Peyer's patch (tissue), 4 donors: ENCODE measurements around the gene KCP. TPM values are rescaled to one million over a fixed set of nuclear protein-coding genes. Genes with fewer than 3 reads are reported as not detected.

Experiments
- DNase-seq, 3 donors: peaks; one replicate each; pipeline ENCODE4 v3.0.0-alpha.2; 2017 to 2019
- H3K27ac ChIP-seq, 4 donors: fragments of 200-600 bp; sonication (generic); one replicate each; pipeline ENCODE4 v1.5.1; 2016 to 2019
- H3K27me3 ChIP-seq, 2 donors: fragments of 200-600 bp; sonication (generic); one replicate each; pipeline ENCODE4 v1.5.1; 2019
- H3K36me3 ChIP-seq, 3 donors: fragments of 200-600 bp; sonication (generic); one replicate each; pipeline ENCODE4 v1.5.1; 2016 to 2019
- H3K4me1 ChIP-seq, 4 donors: fragments of 200-600 bp; sonication (generic); one replicate each; pipeline ENCODE4 v1.5.1; 2016 to 2019
- H3K4me3 ChIP-seq, 4 donors: fragments of 200-600 bp; sonication (generic); 1 replicate in 3 of 4; 2 replicates in 1 of 4; pipeline ENCODE4 v1.5.1; 2016 to 2019; ENCODE audit warnings: mild to moderate bottlenecking in 1 of 4
- H3K9me3 ChIP-seq, 4 donors: fragments of 200-600 bp; sonication (generic); one replicate each; pipeline ENCODE4 v1.5.1; 2016 to 2019; ENCODE audit warnings: mild to moderate bottlenecking in 1 of 4
- CTCF ChIP-seq, 6 experiments: fragments of 450-650 bp in 4 of 6; fragments of 200-600 bp in 2 of 6; sonication (generic) in 1 of 6; IDR thresholded peaks; one replicate each; pipeline ENCODE4 v1.5.1; 2017 to 2019; ENCODE audit warnings: antibody characterized with exemption in 6 of 6, mild to moderate bottlenecking in 3 of 6, moderate library complexity in 1 of 6
- POLR2A ChIP-seq, 2 donors: fragments of 450-650 bp; IDR thresholded peaks; one replicate each; pipeline ENCODE4 v1.5.1; 2017; ENCODE audit warnings: antibody characterized with exemption in 2 of 2, mild to moderate bottlenecking in 2 of 2, moderate library complexity in 2 of 2
- total RNA-seq, 4 donors: library from RNA; depleted of rRNA; stranded (reverse); fragments of >200 nt; gene quantifications; one replicate each; pipeline ENCODE4 v1.1.0, GENCODE V29; 2016

KCP gene
- total RNA-seq, 4 donors from 2014 or later, result 3.3 to 14.1 (median 6.7) TPM

DNA sequence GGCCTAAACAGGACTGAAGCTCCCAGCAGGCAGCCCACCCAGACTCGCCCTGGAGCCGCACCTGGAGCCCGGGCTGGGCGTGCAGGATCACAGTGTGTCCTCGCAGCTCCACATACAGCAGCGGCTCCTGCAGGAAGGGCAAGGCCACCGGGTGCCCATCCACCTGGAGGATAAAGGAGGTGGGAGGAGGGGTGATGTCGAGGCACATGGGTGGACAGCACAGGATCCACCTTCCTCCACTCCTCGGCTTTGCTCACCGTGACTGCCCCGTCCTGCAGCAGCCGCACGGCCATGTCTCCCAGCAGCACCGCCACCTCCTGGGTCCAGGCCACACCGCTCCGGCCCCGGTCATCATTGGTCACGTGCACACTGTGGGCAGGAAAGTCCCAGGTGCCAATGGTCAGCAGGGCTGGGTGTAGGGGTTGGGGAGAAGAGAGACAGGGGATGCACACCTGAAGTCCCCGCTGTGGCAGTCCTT is 31.0 kb downstream of the KCP start:
- Histone ChIP-seq H3K4me3 (no peak overlapping the region), H3K4me1 (peaks cover 0 to 37% (median 3%) of the 10 kb centered on the region in 4 donors), H3K36me3 (no peaks in the 10 kb centered on the region), H3K9me3 (no peaks in the 10 kb centered on the region), H3K27ac (no peak overlapping the region), H3K27me3 (no peaks in the 10 kb centered on the region)
- DNase-seq, result peak in 1 of 3 donors; percentile 16
- no peak for TF ChIP-seq POLR2A (IDR thresholded peaks at IDR 0.05)
- no peak for TF ChIP-seq CTCF (IDR thresholded peaks at IDR 0.05)

DNA sequence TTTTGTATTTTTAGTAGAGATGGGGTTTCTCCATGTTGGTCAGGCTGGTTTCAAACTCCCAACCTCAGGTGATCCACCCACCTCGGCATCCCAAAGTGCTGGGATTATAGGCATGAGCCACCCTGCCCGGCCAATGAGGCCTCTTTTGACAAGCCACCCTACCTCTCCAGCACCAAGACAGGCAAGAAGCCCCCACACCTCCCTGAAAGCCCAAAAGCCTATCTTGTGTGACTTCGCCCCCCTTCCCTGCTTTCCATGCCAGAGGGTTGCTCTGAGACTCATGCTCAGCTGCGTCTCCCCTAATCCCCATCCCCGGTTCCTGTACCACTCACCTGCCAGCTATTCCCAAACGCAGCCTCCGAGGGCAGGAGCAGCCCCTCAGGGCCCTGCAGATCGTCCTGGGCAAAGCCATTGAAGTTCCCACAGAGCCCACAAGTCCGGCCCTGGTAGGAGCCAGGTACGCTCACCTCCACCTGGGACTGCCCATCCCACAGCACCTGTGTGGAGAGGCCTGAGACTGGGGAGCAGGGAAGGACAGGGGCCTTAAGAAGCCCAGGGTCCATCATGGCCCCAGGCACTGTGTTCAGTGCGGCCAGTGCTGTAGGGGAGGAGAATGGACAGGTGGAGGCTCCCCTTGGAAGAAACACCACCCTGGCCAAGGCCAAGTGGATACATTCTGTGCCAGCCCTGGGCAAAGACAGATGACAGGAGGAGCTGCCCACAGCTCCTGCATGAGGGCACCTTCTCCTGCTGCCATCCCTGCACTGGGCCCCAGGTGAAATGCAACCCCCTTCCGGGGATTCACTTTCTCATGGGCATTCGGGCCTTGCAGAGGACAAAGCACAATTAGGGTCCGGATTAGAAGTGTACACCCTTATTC is 32.0 kb downstream of the KCP start:
- DNase-seq, result peak in 1 of 3 donors; percentile 34
- TF ChIP-seq POLR2A (IDR thresholded peaks at IDR 0.05) (no peak), CTCF (IDR thresholded peaks at IDR 0.05) (no peak)
- peaks cover 0 to 31% (median 1%) of the 10 kb centered on the region in 4 donors for H3K4me1 ChIP-seq
- no peaks in the 10 kb centered on the region for H3K9me3 ChIP-seq
- no peaks in the 10 kb centered on the region for H3K27me3 ChIP-seq
- no peaks in the 10 kb centered on the region for H3K36me3 ChIP-seq
- no peak overlapping the region for H3K4me3 ChIP-seq
- no peak overlapping the region for H3K27ac ChIP-seq

DNA sequence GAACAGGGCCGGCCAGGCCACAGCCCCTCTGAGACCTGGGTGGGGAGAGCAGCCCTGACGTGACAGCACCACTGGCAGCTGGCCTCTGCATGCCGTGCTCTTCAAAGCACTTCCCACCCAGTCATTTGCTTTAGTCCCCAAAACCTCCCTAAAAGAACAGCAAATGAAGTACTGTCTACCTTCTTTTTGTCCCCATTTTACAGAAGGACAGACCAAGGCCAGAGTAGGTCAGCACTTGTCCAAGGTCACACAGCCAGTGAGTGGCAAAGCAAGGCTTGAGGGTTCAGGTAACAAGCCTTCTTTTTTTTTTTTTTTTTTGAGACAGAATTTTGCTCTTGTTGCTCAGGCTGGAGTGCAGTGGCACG is 32.8 kb downstream of the KCP start:
- Histone ChIP-seq H3K27ac (no peak overlapping the region), H3K4me3 (no peak overlapping the region), H3K27me3 (no peaks in the 10 kb centered on the region), H3K36me3 (no peaks in the 10 kb centered on the region), H3K4me1 (peaks cover 0 to 31% (median 1%) of the 10 kb centered on the region in 4 donors), H3K9me3 (no peaks in the 10 kb centered on the region)
- no peak for TF ChIP-seq CTCF (IDR thresholded peaks at IDR 0.05)
- TF ChIP-seq POLR2A (IDR thresholded peaks at IDR 0.05), result no peak
- DNase-seq, result no peak

DNA sequence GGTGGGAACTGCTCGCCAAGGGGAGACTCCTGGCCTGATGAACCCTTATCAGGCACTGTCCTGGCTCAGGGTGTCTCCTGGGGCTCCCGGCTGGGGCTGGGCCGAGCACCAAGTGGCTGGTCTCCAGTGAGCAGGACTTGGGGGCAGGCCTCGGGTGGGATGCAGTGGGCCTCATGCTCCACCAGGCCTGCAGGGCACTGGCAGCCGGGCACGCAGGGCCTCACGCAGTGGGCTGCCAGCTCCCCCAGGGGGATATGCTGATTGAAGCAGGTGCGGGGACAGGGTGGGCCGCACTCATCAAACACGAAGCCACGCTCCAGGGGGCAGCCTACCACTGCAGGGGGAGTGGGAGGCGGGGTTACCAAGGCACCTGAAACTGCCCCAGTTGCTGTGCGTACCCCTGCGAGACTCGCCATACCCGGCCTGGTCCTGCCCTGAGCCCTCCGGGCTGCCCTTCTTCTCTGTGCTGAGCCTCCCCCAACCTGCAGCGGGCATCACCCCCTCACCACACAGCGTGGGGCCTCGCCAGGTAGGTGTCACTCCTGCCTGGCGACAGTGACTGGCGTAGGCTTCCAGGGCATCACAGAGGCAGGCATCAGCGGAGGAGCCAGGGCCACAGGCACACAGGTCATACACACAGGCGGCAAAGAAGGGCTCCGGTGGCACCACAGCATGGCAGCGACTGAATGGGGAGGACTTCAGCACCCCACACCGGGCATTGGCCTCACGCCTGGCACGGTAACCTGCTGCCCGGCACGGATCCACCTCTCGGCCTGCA is 33.3 kb downstream of the KCP start:
- no peaks in the 10 kb centered on the region for H3K27me3 ChIP-seq
- peak overlapping the region in 3 of 4 donors; percentile 27 to 74 (median 73) for H3K27ac ChIP-seq
- H3K4me3 ChIP-seq, result no peak overlapping the region
- TF ChIP-seq CTCF (IDR thresholded peaks at IDR 0.05) (no peak), POLR2A (IDR thresholded peaks at IDR 0.05) (no peak)
- peaks cover 0 to 31% (median 1%) of the 10 kb centered on the region in 4 donors for H3K4me1 ChIP-seq
- peak in 1 of 3 donors; percentile 47 for DNase-seq
- H3K9me3 ChIP-seq, result no peaks in the 10 kb centered on the region
- H3K36me3 ChIP-seq, result no peaks in the 10 kb centered on the region

GRCh38 chr7:128876586-128876977 is 33.9 kb downstream of the KCP start:
- H3K27ac ChIP-seq, result peak overlapping the region in 3 of 4 donors; percentile 27 to 74 (median 73)
- no peak overlapping the region for H3K4me3 ChIP-seq
- no peaks in the 10 kb centered on the region for H3K36me3 ChIP-seq
- peak in 2 of 3 donors; percentile 79 to 85 for DNase-seq
- no peak for TF ChIP-seq CTCF (IDR thresholded peaks at IDR 0.05)
- no peak for TF ChIP-seq POLR2A (IDR thresholded peaks at IDR 0.05)
- no peaks in the 10 kb centered on the region for H3K27me3 ChIP-seq
- no peaks in the 10 kb centered on the region for H3K9me3 ChIP-seq
- peaks cover 0 to 31% (median 1%) of the 10 kb centered on the region in 4 donors for H3K4me1 ChIP-seq
